IMR-90 (cell line): ENCODE results near the gene ADAMTS20. TPM values are rescaled to one million over a fixed set of nuclear protein-coding genes. Genes with fewer than 3 reads are reported as not detected.

Source experiments
- ATAC-seq: fragments of 200-7000 bp; cut with Tn5 transposase; 2 replicates; pipeline ENCODE4 v1.9.1; 2020; ENCODE audit warnings: low read depth, mild to moderate bottlenecking, moderate library complexity
- BruUV-seq: library from RNA; stranded (reverse); fragments of 400-500 nt; replicated peaks from 2 replicates; lab custom pipeline; 2021; lab: Mats Ljungman, UMichigan
- CTCF ChIA-PET: fragments of 300-600 bp; formaldehyde crosslinking; extraction: SDS; loops from one replicate; lab custom pipeline; 2021; ENCODE audit warnings: antibody characterized with exemption; lab: Yijun Ruan, JAX
- POLR2A ChIA-PET: fragments of 300-600 bp; sonication (Branson Sonifier 250); formaldehyde crosslinking; loops from one replicate; lab custom pipeline; 2022; ENCODE audit warnings: antibody characterized with exemption; ENCODE audit not compliant: unreplicated experiment; lab: Charles Lee
- DNase-seq: peaks from one replicate; pipeline ENCODE4 v3.0.0; 2013
- H2AFZ ChIP-seq: replicated peaks from 2 replicates; pipeline ENCODE3; 2013; ENCODE audit warnings: low read length, mild to moderate bottlenecking; ENCODE audit not compliant: poor library complexity
- H2AK5ac ChIP-seq: 2 replicates; pipeline ENCODE4 v1.6.1; 2013; ENCODE audit warnings: low read depth, low read length, inconsistent platforms
- H2AK9ac ChIP-seq: replicated peaks from 2 replicates; pipeline ENCODE3; 2013; ENCODE audit warnings: mild to moderate bottlenecking, low read depth, low read length, moderate library complexity; ENCODE audit not compliant: poor library complexity
- H2BK120ac ChIP-seq: 2 replicates; pipeline ENCODE4 v1.6.1; 2013; ENCODE audit warnings: low read depth, low read length, inconsistent platforms
- H2BK15ac ChIP-seq: 3 replicates; pipeline ENCODE4 v1.6.1; 2013; ENCODE audit warnings: low read depth, low read length, inconsistent platforms
- H2BK20ac ChIP-seq: 2 replicates; pipeline ENCODE4 v1.6.1; 2013; ENCODE audit warnings: low read depth, mild to moderate bottlenecking, inconsistent platforms, low read length, moderate library complexity
- H2BK5ac ChIP-seq: 2 replicates; pipeline ENCODE4 v1.6.1; 2013; ENCODE audit warnings: mild to moderate bottlenecking, low read depth, low read length, inconsistent platforms; ENCODE audit not compliant: poor library complexity, severe bottlenecking
- H3K14ac ChIP-seq: replicated peaks from 2 replicates; pipeline ENCODE4 v1.6.1; 2013; ENCODE audit warnings: low read depth, low read length, inconsistent platforms
- H3K18ac ChIP-seq: 2 replicates; pipeline ENCODE4 v1.6.1; 2013; ENCODE audit warnings: low read depth, low read length, control low read depth
- H3K23ac ChIP-seq: 2 replicates; pipeline ENCODE4 v1.6.1; 2013; ENCODE audit warnings: low read depth, low read length, inconsistent platforms
- H3K27ac ChIP-seq: 2 replicates; pipeline ENCODE4 v1.5.1; 2013; ENCODE audit warnings: mild to moderate bottlenecking, control low read depth, low read length; ENCODE audit not compliant: insufficient read depth
- H3K27me3 ChIP-seq: 2 replicates; pipeline ENCODE4 v1.6.1; 2013; ENCODE audit warnings: low read length; ENCODE audit not compliant: control insufficient read depth, insufficient read depth
- H3K36me3 ChIP-seq: 2 replicates; pipeline ENCODE4 v1.6.1; 2013; ENCODE audit warnings: low read length, mixed read lengths; ENCODE audit not compliant: control insufficient read depth, insufficient read depth
- H3K4ac ChIP-seq: 2 replicates; pipeline ENCODE4 v1.6.1; 2013; ENCODE audit warnings: low read depth, low read length, inconsistent platforms
- H3K4me1 ChIP-seq: 2 replicates; pipeline ENCODE4 v1.6.1; 2013; ENCODE audit warnings: low read length, mixed read lengths; ENCODE audit not compliant: control insufficient read depth, insufficient read depth
- H3K4me2 ChIP-seq: 2 replicates; pipeline ENCODE4 v1.6.1; 2013; ENCODE audit warnings: low read depth, mild to moderate bottlenecking, control low read depth, low read length, moderate library complexity
- H3K4me3 ChIP-seq: 2 replicates; pipeline ENCODE4 v1.5.1; 2013; ENCODE audit warnings: low read depth, mild to moderate bottlenecking, control low read depth, low read length, moderate library complexity; ENCODE audit not compliant: insufficient read depth
- H3K56ac ChIP-seq: 2 replicates; pipeline ENCODE4 v1.6.1; 2013; ENCODE audit warnings: low read length, inconsistent platforms; ENCODE audit not compliant: insufficient read depth; ENCODE audit errors: extremely low read depth
- H3K79me1 ChIP-seq, 2 experiments: 2 replicates each; pipeline ENCODE4 v1.6.1; 2013; ENCODE audit warnings: low read length in 2 of 2, inconsistent platforms in 1 of 2, low read depth in 1 of 2
- H3K9ac ChIP-seq: 2 replicates; pipeline ENCODE4 v1.6.1; 2013; ENCODE audit warnings: low read depth, low read length, control low read depth
- H3K9me1 ChIP-seq: 2 replicates; pipeline ENCODE4 v1.6.1; 2013; ENCODE audit warnings: low read length, inconsistent platforms; ENCODE audit not compliant: insufficient read depth
- H3K9me3 ChIP-seq: 2 replicates; pipeline ENCODE4 v1.6.1; 2013; ENCODE audit warnings: low read length; ENCODE audit not compliant: control insufficient read depth, insufficient read depth
- H4K20me1 ChIP-seq: 2 replicates; pipeline ENCODE4 v1.6.1; 2013; ENCODE audit warnings: low read length, inconsistent platforms; ENCODE audit not compliant: insufficient read depth
- H4K5ac ChIP-seq: 2 replicates; pipeline ENCODE4 v1.6.1; 2013; ENCODE audit warnings: mild to moderate bottlenecking, low read depth, low read length, control low read depth
- H4K8ac ChIP-seq, 2 experiments: 2 replicates each; pipeline ENCODE4 v1.6.1; 2013; ENCODE audit warnings: low read depth in 2 of 2, low read length in 2 of 2, control low read depth in 1 of 2, inconsistent platforms in 1 of 2
- H4K91ac ChIP-seq: 2 replicates; pipeline ENCODE4 v1.6.1; 2013; ENCODE audit warnings: low read depth, low read length, inconsistent platforms; ENCODE audit not compliant: insufficient read depth
- MAFK ChIP-seq: IDR thresholded peaks from 2 replicates; pipeline ENCODE4 v1.6.1; 2012; ENCODE audit warnings: low read depth, low read length, improper control_type of control experiment
- MXI1 ChIP-seq: IDR thresholded peaks from 2 replicates; pipeline ENCODE4 v1.6.1; 2012; ENCODE audit warnings: low read depth, mild to moderate bottlenecking, low read length, moderate library complexity, borderline replicate concordance
- NFE2L2 ChIP-seq: fragments of 150-350 bp; IDR thresholded peaks from 2 replicates; pipeline ENCODE4 v1.6.1; 2016; ENCODE audit warnings: low read depth, mild to moderate bottlenecking, low read length
- USF2 ChIP-seq: fragments of 150-350 bp; IDR thresholded peaks from 2 replicates; pipeline ENCODE4 v1.6.1; 2017; ENCODE audit warnings: mild to moderate bottlenecking, antibody characterized with exemption, low read length, low read depth
- WGBS, 2 experiments: methylation state at CpG; one replicate each; pipeline versions ENCODE4 v1.1.5 to v1.1.7; 2013; ENCODE audit warnings: missing lambda C conversion rate in 2 of 2; ENCODE audit not compliant: insufficient read length in 1 of 2; ENCODE audit errors: extremely low coverage in 2 of 2; 5-methylcytosine and 5-hydroxymethylcytosine counted together
- dilution Hi-C: fragments of 300-500 bp; cut with HindIII; formaldehyde crosslinking; loops from one replicate; pipeline ENCODE4 v1.14.3; 2018; ENCODE audit warnings: low sequenced_read_pairs; ENCODE audit not compliant: unreplicated experiment
- in situ Hi-C: fragments of 300-500 bp; cut with MboI; formaldehyde crosslinking; loops from 3 replicates; pipeline ENCODE4 v1.14.3; 2019; ENCODE audit warnings: low sequenced_read_pairs, inconsistent platforms, mixed read lengths
- intact Hi-C: fragments of 100-400 bp; cut with micrococcal nuclease; formaldehyde crosslinking; loops from 2 replicates; pipeline ENCODE4 v1.10.0; 2022
- polyA plus RNA-seq, 3 experiments: library from polyadenylated mRNA; depleted of rRNA; stranded (reverse); fragments of >200 nt; gene quantifications; 2 replicates each; pipeline ENCODE4 v1.2.3, GENCODE V29; 2012; ENCODE audit warnings: low replicate concordance in 1 of 3
- total RNA-seq: library from RNA; depleted of rRNA; stranded (reverse); fragments of >200 nt; gene quantifications from 2 replicates; pipeline ENCODE4 v1.2.3, GENCODE V29; 2012

ADAMTS20 gene
- total and polyA plus RNA-seq, 2 of the 4 experiments (the other 2 are of a cell fraction), result not detected

DNA sequence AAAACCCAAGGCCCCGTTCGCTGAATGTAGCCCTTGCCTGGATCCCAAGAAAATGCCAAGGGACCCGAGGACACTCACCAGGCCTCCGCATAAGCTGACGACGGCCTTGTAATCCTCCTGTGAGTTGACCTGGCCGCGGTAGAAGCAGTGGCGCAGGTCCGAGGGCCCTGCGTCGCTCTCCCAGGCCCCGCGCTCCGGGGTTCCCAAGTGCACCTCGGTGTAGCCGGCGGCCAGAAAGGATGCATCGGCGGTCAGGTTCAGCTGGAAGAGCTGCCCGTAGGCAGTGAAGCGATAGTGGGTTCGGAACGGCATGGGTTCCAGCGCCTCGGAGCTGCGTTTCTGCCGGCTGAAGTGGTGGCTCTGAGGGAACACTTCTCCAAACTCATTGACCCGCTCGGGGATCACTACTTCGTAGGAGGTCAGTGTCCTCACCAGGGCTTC, 1.2 kb downstream of the ADAMTS20 start:
- Histone ChIP-seq H2BK20ac (no peak overlapping the region), H3K4me3 (no peak overlapping the region), H4K20me1 (no peaks in the 10 kb centered on the region), H2AK9ac (no peak overlapping the region), H3K4me1 (no peaks in the 10 kb centered on the region), H3K9me1 (no peaks in the 10 kb centered on the region), H2AK5ac (no peak overlapping the region), H3K14ac (no peak overlapping the region), H3K27me3 (peaks cover 23% of the 10 kb centered on the region), H3K23ac (no peak overlapping the region), H3K36me3 (no peaks in the 10 kb centered on the region), H3K18ac (no peak overlapping the region), H2BK15ac (no peak overlapping the region), H3K27ac (no peak overlapping the region), H4K8ac (no peak overlapping the region), H2BK5ac (no peak overlapping the region), H2BK120ac (no peak overlapping the region), H3K9ac (no peak overlapping the region), H4K5ac (no peak overlapping the region), H2AFZ (peak overlapping the region; percentile 43), H3K4me2 (no peak overlapping the region; the same call in 1 of the 2 replicates), H3K56ac (no peak overlapping the region), H3K79me1 (no peaks in the 10 kb centered on the region), H3K9me3 (0 out of 2 replicates have a peak, but pooled peaks cover 2% of the 10 kb centered on the region), H3K4ac (no peak overlapping the region), H4K91ac (no peak overlapping the region)
- in situ Hi-C loops (no loop called here), intact Hi-C loops (no loop called here), dilution Hi-C loops (no loop called here)
- ATAC-seq (no peak), DNase-seq (no peak)
- ChIA-PET POLR2A (no interaction called here), CTCF (interaction anchor here (0.7 kb wide), 1 partner anchor 11 kb away, joined by 3 read pairs; no protein-coding TSS in a partner anchor)
- TF ChIP-seq MXI1, result no peak
- no peak for TF ChIP-seq USF2
- no peak for TF ChIP-seq NFE2L2
- TF ChIP-seq MAFK, result no peak
- 14% methylated on average over 5 of the region's 31 CpGs; no CpG with 5 or more reads in 1 of the 2 experiments for WGBS, 2 experiments
- no TSS peak for BruUV-seq
